GM21447 (cell line): ENCODE results near the gene STMP1.

ENCODE experiments used
- ATAC-seq: cut with Tn5 transposase; IDR thresholded peaks from one replicate; pipeline ENCODE4 v1.9.1; 2021; ENCODE audit not compliant: unreplicated experiment

Gene STMP1

DNA sequence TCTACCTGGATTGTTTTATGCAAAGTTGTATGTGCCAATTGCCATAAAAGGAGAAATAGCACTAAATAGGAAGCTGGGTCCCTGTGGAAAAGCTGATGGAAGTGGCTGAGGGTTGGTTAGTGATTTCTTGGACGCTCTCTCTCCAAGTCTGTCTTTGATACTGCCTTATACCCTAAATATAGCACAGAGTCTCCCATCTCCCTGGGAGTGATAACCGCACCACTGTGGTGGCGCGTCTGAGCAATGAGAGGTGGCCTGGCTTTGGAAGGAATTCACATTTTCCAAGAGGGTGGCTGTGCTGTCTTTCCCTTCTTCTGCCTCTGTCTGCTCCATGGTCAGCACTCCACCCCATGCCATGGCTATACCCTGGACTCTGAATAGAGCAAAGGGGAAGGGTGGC lies 31.2 kb downstream of the STMP1 start:
- no peak for ATAC-seq

- ATAC-seq = no peak
Measured at GRCh38 chr7:135697276-135698049, 35.1 kb downstream of the STMP1 start.

- no peak for ATAC-seq
Measured at GRCh38 chr7:135704074-135704473, 41.8 kb downstream of the STMP1 start.

GRCh38 chr7:135704698-135705097 lies 42.4 kb downstream of the STMP1 start:
- ATAC-seq = no peak

DNA sequence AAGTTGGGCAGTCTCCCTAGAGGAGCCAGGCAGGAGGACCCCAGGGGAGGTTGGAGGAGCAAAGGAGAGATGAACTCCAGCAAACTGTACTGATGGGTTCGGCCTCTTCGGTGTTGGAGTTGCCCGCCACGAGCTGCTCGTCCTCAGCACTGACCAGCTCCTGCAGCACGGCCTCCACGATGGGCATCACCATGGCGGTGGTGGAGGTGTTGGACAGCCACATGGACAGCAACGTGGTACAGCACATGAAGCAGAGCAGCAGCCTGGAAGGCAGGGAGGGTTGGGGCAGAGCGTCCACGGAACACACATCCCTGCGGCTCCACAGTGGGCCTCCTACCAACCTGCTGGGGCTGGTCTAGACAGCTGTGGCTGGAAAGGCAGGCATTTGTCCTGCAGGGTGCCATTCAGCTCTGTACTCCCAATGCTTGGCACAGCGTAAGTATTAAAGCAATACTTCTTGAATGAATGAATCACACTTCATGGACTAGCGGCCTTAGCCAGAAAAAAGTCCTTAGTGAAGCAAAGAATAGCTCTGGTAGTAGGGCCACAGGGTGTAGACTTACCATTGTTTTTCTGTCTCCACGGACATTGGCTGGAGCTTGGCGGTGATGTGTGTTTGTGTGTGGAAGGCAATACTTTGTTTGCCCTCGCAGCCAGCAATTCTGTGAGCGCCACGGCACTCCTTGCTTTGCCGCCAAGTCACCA lies 43.9 kb downstream of the STMP1 start:
- no peak for ATAC-seq

GRCh38 chr7:135706858-135707569 lies 44.7 kb downstream of the STMP1 start:
- ATAC-seq = no peak

DNA sequence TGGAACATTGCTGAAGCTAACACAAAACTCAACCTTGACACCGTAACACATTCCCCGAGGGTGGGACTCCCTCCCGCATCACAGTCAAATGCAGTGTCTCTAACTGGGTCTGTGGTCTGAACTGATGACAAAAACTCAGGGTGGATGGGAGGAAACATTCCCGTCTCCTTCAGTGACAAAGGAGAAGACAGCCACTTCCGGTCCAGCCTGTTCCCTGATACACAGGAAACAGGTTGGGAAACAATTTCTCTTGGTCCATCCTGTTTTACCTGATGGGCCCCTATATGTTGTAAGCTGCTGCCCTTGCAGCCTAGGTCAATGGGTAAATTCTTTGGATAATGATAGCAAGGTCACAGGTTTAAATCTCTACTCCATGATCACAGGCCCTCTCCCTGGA lies 45.3 kb downstream of the STMP1 start:
- ATAC-seq = no peak

GRCh38 chr7:135708041-135708440 lies 45.7 kb downstream of the STMP1 start:
- no peak for ATAC-seq

DNA sequence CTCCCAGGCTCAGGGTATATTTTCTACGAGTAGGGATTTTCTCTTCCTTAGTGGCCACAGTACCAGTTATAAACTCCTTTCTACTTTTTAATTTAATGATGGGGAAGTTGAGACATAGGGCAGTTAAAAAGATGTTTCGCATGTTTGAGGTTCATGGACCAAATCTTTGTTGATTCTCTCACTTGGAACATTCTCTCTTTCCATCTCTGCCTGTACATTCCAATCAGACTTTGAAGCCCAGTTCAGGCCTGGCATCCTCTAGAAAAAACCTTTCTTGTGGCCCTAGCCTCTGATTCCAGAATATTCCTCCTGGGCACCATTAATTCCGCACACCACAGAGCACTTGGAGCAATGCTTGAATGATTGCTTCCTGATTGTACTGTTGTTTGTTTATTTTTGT lies 47.2 kb downstream of the STMP1 start:
- no peak for ATAC-seq

GRCh38 chr7:135710417-135711138 lies 48.3 kb downstream of the STMP1 start:
- no peak for ATAC-seq

DNA sequence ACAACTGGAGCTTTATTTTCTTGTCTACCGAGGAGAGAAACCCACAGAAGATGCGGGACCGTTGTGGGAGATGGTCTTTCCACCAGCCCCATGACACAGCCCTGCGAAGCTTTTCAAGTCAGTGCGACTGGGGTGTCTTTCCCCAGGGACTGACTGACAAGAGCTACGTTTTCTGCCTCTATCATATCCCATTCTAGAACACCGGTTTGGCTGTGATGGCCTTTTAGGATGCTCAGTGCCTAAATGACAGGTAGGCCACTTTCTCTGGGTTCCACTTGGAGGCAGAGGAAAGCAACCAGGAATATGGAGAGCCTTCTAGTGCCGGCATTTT lies 48.8 kb downstream of the STMP1 start:
- ATAC-seq = no peak

- ATAC-seq = no peak
Measured at GRCh38 chr7:135712182-135712782, 50.0 kb downstream of the STMP1 start.

DNA sequence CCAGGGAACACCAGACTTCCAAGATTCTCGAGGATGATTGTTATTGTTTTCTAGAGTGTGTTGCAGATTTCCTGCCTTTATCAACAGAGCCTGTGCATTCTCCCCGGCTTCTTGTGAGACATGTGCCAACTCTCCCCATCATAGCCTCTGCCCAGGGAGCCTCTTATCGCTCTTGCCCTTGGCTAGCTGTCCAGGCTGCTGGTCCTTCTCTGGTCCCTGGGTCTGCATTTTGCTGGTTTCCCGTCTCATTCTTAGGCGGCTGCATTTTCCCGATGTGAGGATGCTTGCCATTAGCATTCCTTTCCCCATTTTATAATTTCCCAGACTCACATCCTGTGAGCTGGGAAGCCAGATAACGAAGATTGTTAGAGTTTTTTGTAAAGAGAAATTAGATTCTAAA lies 50.5 kb downstream of the STMP1 start:
- no peak for ATAC-seq

DNA sequence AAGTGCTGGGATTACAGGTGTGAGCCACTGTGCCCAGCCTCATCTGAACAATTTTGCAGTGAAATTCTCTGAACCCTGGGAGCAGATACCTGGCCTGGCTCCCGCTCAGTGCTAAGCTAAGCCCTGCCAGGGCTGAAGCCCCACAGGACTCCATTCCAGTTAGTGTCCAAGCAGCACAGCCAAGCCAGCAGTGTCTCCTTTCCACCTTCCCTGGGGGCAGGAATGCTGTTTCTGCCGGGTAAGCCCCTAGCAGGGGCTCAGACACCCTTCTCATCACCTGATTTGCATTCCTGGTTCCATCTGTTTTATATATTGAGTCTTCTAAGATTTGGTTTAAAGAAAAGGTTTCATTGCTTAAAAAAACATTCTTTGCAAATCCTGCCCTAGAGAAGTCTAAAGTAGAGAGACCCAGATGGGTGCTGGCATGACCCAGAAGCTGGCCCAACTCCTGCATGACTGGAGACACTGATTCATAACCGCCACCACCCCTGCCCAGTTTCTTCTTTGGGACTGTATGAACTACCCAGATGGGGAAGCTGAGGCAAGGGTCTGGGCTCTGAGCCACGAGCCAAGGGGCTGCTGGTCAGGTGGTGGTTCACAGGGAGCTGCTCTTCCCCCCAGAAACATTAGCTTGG lies 51.6 kb downstream of the STMP1 start:
- no peak for ATAC-seq

DNA sequence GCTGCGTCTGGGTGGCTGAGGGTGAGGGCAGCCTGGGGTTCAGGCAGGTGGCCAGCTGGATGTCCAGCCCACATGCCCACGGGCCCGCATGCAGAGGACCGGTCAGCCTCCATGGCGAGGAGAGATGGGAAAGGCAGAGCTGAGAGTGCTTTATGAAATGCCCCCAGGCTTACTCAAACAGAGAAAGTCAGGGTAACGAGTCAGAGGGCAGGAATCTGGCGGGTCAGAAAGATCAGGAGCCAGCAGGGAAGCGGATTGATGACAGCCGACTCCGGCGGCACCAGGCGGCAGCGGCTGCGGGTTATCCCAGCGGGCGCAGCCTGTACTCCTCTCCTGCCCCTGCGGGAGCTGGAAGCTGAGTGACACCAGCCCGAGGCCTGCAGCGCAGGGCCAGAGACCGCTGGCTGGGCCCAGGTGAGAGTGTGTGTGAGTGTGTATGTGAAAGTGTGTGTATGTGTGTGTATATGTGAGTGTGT lies 52.3 kb downstream of the STMP1 start:
- no peak for ATAC-seq

DNA sequence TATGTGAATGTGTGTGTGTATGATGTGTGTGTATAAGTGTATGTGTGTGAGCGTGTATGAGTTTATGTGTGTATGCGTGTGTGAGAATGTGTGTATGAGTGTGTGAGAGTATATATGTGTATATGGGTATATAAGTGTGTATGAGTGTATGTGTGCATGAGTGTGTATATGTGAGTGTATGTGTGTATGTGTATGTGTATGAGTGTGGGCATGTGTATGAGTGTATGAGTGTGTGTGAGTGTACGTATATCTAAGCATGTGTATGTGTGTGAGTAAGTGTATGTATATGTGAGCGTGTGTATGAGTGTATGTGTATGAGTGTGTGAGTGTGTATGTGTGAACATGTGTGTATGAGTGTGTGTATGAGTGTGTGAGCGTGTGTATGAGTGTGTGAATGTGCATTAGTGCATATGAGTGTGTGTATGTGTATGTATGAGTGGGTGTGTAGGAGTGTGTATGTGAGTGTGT lies 52.8 kb downstream of the STMP1 start:
- no peak for ATAC-seq

- ATAC-seq = no peak
Measured at GRCh38 chr7:135715673-135716072, 53.4 kb downstream of the STMP1 start.

- no peak for ATAC-seq
Measured at GRCh38 chr7:135716677-135717238, 54.4 kb downstream of the STMP1 start.

DNA sequence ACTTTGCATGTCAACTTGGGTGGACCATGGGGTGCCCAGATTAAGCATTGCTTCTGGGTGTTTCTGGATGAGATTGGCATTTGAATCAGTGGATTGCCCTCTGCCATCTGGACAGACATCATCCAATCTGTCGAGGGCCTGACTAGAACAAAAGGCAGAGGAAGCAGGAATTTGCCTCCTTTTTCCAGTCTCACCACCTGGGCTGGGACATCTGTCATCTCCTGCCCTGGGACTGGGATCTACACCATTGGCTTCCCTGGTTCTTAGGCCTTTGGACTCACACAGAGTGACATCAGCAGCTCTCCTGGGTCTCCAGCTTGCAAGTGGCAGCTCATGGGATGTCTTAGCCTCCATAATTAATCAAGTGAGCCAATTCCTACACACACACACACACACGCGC lies 55.4 kb downstream of the STMP1 start:
- ATAC-seq = no peak

DNA sequence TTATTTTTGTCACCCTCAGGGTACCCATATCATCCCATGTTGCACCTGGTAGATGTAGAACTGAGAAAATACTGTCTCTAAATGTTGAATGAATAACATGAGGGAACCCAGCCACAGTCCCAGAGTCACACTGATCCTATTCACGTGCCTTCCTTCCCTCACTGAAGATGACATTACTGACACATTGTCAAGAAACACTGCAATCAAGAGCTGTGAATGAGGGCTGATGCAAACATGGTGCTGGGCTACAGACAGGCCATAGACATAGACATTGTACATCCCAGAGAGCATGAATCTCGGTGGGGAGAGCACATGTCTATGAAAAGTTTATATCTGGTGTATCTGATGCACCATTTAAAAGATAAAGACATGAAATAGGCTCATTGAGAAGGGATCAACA lies 55.9 kb downstream of the STMP1 start:
- no peak for ATAC-seq
